ENCODE data around the gene TMEM247. TPM values are rescaled to one million over a fixed set of nuclear protein-coding genes. Genes with fewer than 3 reads are reported as not detected.
A peak's percentile ranks its signal among the peaks of the same experiment; 100 is the strongest.
"Not testable (repeated sequence)": the region's sequence is repeated elsewhere in the genome, so short reads cannot be mapped to it uniquely, and the experiment has no call there.

The TMEM247 gene
- polyA plus RNA-seq, 4 donors: not detected

DNA sequence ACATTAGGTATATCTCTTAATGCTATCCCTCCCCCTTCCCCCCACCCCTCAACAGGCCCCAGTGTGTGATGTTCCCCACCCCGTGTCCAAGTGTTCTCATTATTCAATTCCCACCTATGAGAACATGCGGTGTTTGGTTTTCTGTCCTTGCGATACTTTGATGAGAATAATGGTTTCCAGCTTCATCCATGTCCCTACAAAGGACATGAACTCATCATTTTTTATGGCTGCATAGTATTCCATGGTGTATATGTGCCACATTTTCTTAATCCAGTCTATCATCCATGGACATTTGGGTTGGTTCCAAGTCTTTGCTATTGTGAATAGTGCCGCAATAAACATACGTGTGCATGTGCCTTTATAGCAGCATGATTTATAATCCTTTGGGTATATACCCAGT, 7.2 kb upstream of the TMEM247 start:
- not testable (repeated sequence) for H3K27ac ChIP-seq (ENCODE audit: low read depth in 1 of 3, low read length in 2 of 3); H3K4me3 ChIP-seq (ENCODE audit: low read depth in 1 of 3, low read length in 3 of 3); H3K36me3 ChIP-seq (ENCODE audit: control insufficient read depth in 3 of 3, insufficient read depth in 2 of 3, low read depth in 1 of 3, low read length in 3 of 3); FAIRE-seq; DNase-seq; H3K27me3 ChIP-seq (ENCODE audit: control insufficient read depth in 3 of 3, insufficient read depth in 3 of 3, low read length in 3 of 3); H3K4me1 ChIP-seq (ENCODE audit: control insufficient read depth in 3 of 3, insufficient read depth in 2 of 3, low read depth in 1 of 3, low read length in 2 of 3); H3K9me3 ChIP-seq (ENCODE audit: control insufficient read depth in 2 of 2, insufficient read depth in 1 of 2, low read depth in 1 of 2, low read length in 1 of 2)
- 94 to 98% (median 97%) methylated on average over 3 to 4 of the region's 5 CpGs for WGBS, 3 donors

DNA sequence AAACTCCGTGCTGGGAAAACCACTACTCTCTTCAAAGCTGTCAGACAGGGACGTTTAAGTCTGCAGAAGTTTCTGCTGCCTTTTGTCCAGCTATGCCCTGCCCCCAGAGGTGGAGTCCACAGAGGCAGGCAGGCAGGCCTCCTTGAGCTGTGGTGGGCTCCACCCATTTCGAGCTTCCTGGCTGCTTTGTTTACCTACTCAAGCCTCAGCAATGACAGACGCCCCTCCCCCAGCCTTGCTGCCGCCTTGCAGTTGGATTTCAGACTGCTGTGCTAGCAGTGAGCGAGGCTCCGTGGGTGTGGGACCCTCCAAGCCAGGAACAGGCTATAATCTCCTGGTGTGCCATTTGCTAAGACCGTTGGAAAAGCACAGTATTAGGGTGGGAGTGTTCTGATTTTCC, 1.9 kb upstream of the TMEM247 start:
- not testable (repeated sequence) for H3K4me1 ChIP-seq (ENCODE audit: control insufficient read depth in 3 of 3, insufficient read depth in 2 of 3, low read depth in 1 of 3, low read length in 2 of 3); H3K4me3 ChIP-seq (ENCODE audit: low read depth in 1 of 3, low read length in 3 of 3); H3K36me3 ChIP-seq (ENCODE audit: control insufficient read depth in 3 of 3, insufficient read depth in 2 of 3, low read depth in 1 of 3, low read length in 3 of 3); FAIRE-seq; H3K9me3 ChIP-seq (ENCODE audit: control insufficient read depth in 2 of 2, insufficient read depth in 1 of 2, low read depth in 1 of 2, low read length in 1 of 2); H3K27me3 ChIP-seq (ENCODE audit: control insufficient read depth in 3 of 3, insufficient read depth in 3 of 3, low read length in 3 of 3); DNase-seq; H3K27ac ChIP-seq (ENCODE audit: low read depth in 1 of 3, low read length in 2 of 3)
- 56 to 59% (median 59%) methylated on average over 8 of the region's 8 CpGs for WGBS, 3 donors

- H3K27me3 ChIP-seq (ENCODE audit: control insufficient read depth in 3 of 3, insufficient read depth in 3 of 3, low read length in 3 of 3): peaks cover 0 to 3% (median 0%) of the 10 kb centered on the region in 3 donors
- peaks cover 0 to 3% of the 10 kb centered on the region in 2 donors for H3K9me3 ChIP-seq (ENCODE audit: control insufficient read depth in 2 of 2, insufficient read depth in 1 of 2, low read depth in 1 of 2, low read length in 1 of 2)
- no peak for DNase-seq
- H3K27ac ChIP-seq (ENCODE audit: low read depth in 1 of 3, low read length in 2 of 3): no peak overlapping the region
- no peak for FAIRE-seq
- H3K4me1 ChIP-seq (ENCODE audit: control insufficient read depth in 3 of 3, insufficient read depth in 2 of 3, low read depth in 1 of 3, low read length in 2 of 3): no peaks in the 10 kb centered on the region
- H3K36me3 ChIP-seq (ENCODE audit: control insufficient read depth in 3 of 3, insufficient read depth in 2 of 3, low read depth in 1 of 3, low read length in 3 of 3): no peaks in the 10 kb centered on the region
- H3K4me3 ChIP-seq (ENCODE audit: low read depth in 1 of 3, low read length in 3 of 3): no peak overlapping the region
- 84 to 90% (median 86%) methylated on average over 10 of the region's 10 CpGs for WGBS, 3 donors
These were observed 1.4 kb upstream of the TMEM247 start for GRCh38 chr2:46477925-46478324.

DNA sequence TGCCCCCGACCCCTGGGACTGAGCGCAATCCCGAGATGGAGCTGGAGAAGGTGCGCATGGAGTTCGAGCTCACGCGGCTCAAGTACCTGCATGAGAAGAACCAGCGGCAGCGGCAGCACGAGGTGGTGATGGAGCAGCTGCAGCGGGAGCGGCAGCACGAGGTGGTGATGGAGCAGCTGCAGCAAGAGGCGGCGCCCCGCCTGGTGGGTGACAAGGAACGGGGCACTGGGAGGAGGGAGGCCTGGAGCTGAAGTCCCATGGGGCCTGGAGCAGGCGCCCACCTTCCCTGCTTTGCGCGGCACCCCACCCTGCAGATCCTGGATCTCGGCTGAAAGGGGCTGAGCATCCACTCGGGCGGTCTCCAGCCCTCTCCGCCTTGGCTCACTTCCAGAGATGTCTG, 1.2 kb downstream of the TMEM247 start:
- DNase-seq (no peak), FAIRE-seq (no peak)
- WGBS, 3 donors: 86 to 93% (median 91%) methylated on average over 24 of the region's 24 CpGs
- Histone ChIP-seq H3K27ac (ENCODE audit: low read depth in 1 of 3, low read length in 2 of 3) (no peak overlapping the region), H3K27me3 (ENCODE audit: control insufficient read depth in 3 of 3, insufficient read depth in 3 of 3, low read length in 3 of 3) (peaks cover 0 to 3% (median 0%) of the 10 kb centered on the region in 3 donors), H3K36me3 (ENCODE audit: control insufficient read depth in 3 of 3, insufficient read depth in 2 of 3, low read depth in 1 of 3, low read length in 3 of 3) (no peaks in the 10 kb centered on the region), H3K4me3 (ENCODE audit: low read depth in 1 of 3, low read length in 3 of 3) (no peak overlapping the region), H3K4me1 (ENCODE audit: control insufficient read depth in 3 of 3, insufficient read depth in 2 of 3, low read depth in 1 of 3, low read length in 2 of 3) (no peaks in the 10 kb centered on the region), H3K9me3 (ENCODE audit: control insufficient read depth in 2 of 2, insufficient read depth in 1 of 2, low read depth in 1 of 2, low read length in 1 of 2) (peaks cover 0 to 3% of the 10 kb centered on the region in 2 donors)

DNA sequence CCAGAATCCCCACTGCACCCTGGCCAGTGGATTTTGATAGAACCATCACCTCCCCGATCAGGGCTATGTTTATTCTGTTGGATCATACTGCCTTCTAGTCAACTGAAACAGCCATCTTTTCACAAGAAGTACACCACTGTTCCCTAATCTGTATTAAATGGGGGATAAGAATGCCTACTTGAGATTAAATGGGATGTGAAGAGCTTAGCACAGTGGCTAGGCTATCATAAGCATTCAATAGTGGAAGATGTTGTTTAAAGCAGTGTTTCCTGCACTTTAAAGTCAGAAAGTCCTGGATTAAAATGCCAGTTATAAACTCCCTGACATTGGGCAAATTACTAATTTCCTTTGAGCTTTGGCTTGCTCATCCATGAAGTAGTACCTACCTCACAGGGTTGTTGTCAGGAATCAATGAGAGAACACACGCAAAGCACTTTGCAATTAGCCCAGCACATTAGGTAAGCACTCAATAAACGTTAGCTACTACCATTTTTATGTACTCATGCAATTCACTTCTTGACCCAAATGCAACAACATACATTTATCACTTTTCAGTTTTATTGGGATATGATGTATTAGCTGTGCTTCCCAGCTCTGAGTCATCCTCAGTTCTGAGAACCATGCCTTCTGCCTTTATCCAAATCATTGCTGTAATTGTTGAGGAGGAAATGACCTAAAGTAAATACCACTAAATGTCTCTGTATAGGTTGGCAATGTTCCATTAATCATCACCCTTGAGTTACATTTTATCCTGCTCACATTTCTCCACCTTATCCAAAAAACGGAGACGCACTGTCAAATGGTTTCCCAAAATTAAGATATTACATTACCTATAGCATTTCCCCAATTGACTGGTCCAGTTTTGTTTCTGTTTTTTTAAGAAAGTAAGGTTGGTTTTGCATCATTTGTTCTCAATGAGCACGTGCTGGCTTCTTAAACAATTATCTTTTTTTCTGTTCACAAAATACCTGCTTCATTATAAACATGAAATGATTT, 2.1 kb downstream of the TMEM247 start:
- DNase-seq: peak in 1 of 2 donors; percentile 16
- no peaks in the 10 kb centered on the region for H3K36me3 ChIP-seq (ENCODE audit: control insufficient read depth in 3 of 3, insufficient read depth in 2 of 3, low read depth in 1 of 3, low read length in 3 of 3)
- H3K4me3 ChIP-seq (ENCODE audit: low read depth in 1 of 3, low read length in 3 of 3): no peak overlapping the region
- H3K9me3 ChIP-seq (ENCODE audit: control insufficient read depth in 2 of 2, insufficient read depth in 1 of 2, low read depth in 1 of 2, low read length in 1 of 2): peaks cover 0 to 3% of the 10 kb centered on the region in 2 donors
- no peaks in the 10 kb centered on the region for H3K4me1 ChIP-seq (ENCODE audit: control insufficient read depth in 3 of 3, insufficient read depth in 2 of 3, low read depth in 1 of 3, low read length in 2 of 3)
- 58 to 67% (median 66%) methylated on average over 6 of the region's 6 CpGs for WGBS, 3 donors
- peaks cover 0 to 3% (median 0%) of the 10 kb centered on the region in 3 donors for H3K27me3 ChIP-seq (ENCODE audit: control insufficient read depth in 3 of 3, insufficient read depth in 3 of 3, low read length in 3 of 3)
- no peak for FAIRE-seq
- H3K27ac ChIP-seq (ENCODE audit: low read depth in 1 of 3, low read length in 2 of 3): no peak overlapping the region

DNA sequence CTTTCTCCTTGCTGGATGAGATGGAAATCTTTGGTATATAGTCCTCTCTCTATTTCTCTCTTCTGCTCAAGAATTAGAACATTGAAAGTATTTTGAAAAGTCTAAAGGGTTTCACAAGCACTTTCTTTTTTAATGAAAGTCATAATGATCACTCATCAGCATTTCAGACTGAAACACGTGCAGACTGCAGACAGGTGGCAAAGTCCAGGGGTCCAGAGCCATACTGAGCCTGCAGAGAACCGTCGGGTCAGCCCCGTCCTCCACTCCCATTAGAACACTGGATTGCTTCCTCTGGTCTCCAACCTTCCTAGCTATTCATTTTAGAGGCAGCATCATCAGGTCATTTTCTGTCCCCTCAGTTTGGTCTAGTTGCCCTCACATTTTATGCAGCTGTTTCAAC, 3.1 kb downstream of the TMEM247 start:
- Histone ChIP-seq H3K9me3 (ENCODE audit: control insufficient read depth in 2 of 2, insufficient read depth in 1 of 2, low read depth in 1 of 2, low read length in 1 of 2) (peaks cover 0 to 3% of the 10 kb centered on the region in 2 donors), H3K4me1 (ENCODE audit: control insufficient read depth in 3 of 3, insufficient read depth in 2 of 3, low read depth in 1 of 3, low read length in 2 of 3) (no peaks in the 10 kb centered on the region), H3K4me3 (ENCODE audit: low read depth in 1 of 3, low read length in 3 of 3) (no peak overlapping the region), H3K27me3 (ENCODE audit: control insufficient read depth in 3 of 3, insufficient read depth in 3 of 3, low read length in 3 of 3) (peaks cover 0 to 3% (median 0%) of the 10 kb centered on the region in 3 donors), H3K36me3 (ENCODE audit: control insufficient read depth in 3 of 3, insufficient read depth in 2 of 3, low read depth in 1 of 3, low read length in 3 of 3) (no peaks in the 10 kb centered on the region), H3K27ac (ENCODE audit: low read depth in 1 of 3, low read length in 2 of 3) (no peak overlapping the region)
- DNase-seq (peak in 1 of 2 donors; percentile 23), FAIRE-seq (no peak)
- 21 to 62% (median 34%) methylated on average over 4 of the region's 4 CpGs for WGBS, 3 donors

DNA sequence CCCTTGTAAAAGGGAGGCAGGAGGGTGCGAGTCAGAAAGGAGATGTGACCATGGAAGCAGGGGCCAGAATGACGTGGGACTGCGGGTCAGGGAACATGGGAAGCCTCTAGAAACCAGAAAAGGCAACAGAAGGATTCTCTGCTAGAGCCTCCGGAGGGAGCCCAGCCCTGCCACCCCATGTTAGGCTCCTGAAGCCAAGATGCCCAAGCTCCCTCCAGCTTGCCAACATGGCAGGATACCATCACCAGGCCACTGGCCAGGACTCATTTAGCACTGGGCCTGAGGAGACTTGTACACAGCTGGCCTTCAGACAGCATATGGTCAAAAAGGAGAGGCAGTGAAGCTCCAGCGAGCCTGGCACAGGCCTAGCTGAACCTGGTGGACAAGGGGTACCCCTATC, 5.6 kb downstream of the TMEM247 start:
- no peaks in the 10 kb centered on the region for H3K36me3 ChIP-seq (ENCODE audit: control insufficient read depth in 3 of 3, insufficient read depth in 2 of 3, low read depth in 1 of 3, low read length in 3 of 3)
- no peak for FAIRE-seq
- no peaks in the 10 kb centered on the region for H3K9me3 ChIP-seq (ENCODE audit: control insufficient read depth in 2 of 2, insufficient read depth in 1 of 2, low read depth in 1 of 2, low read length in 1 of 2)

DNA sequence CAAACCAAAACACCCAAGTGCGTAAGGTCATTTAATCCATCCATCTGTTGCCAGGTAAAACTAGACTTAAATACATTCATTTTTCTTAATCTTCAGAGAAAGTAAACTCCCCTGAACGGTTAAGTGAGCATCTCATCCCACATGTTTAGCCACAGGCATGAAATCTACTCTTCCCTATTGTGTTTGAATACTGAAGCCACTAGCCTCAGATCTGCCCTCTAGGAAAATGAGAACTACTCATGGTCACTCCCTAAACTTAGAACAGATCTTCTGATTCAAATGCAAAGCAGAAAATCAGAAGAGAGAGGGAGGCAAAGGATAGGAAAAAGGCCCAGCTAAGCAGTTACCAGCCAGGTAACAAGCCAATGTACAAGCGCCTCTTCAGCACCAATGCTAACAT, 7.1 kb downstream of the TMEM247 start:
- no peak for DNase-seq
- no peaks in the 10 kb centered on the region for H3K9me3 ChIP-seq (ENCODE audit: control insufficient read depth in 2 of 2, insufficient read depth in 1 of 2, low read depth in 1 of 2, low read length in 1 of 2)
- no peak overlapping the region for H3K4me3 ChIP-seq (ENCODE audit: low read depth in 1 of 3, low read length in 3 of 3)
- FAIRE-seq: no peak
- H3K36me3 ChIP-seq (ENCODE audit: control insufficient read depth in 3 of 3, insufficient read depth in 2 of 3, low read depth in 1 of 3, low read length in 3 of 3): no peaks in the 10 kb centered on the region
- H3K27me3 ChIP-seq (ENCODE audit: control insufficient read depth in 3 of 3, insufficient read depth in 3 of 3, low read length in 3 of 3): peaks cover 0 to 2% (median 0%) of the 10 kb centered on the region in 3 donors
- H3K27ac ChIP-seq (ENCODE audit: low read depth in 1 of 3, low read length in 2 of 3): no peak overlapping the region
- H3K4me1 ChIP-seq (ENCODE audit: control insufficient read depth in 3 of 3, insufficient read depth in 2 of 3, low read depth in 1 of 3, low read length in 2 of 3): no peaks in the 10 kb centered on the region
- 79 to 86% (median 84%) methylated on average over 3 of the region's 3 CpGs for WGBS, 3 donors

More for the DNA sequence above, 5.6 kb downstream of the TMEM247 start:
- Histone ChIP-seq H3K4me3 (ENCODE audit: low read depth in 1 of 3, low read length in 3 of 3) (no peak overlapping the region), H3K27me3 (ENCODE audit: control insufficient read depth in 3 of 3, insufficient read depth in 3 of 3, low read length in 3 of 3) (peaks cover 0 to 2% (median 0%) of the 10 kb centered on the region in 3 donors), H3K4me1 (ENCODE audit: control insufficient read depth in 3 of 3, insufficient read depth in 2 of 3, low read depth in 1 of 3, low read length in 2 of 3) (no peaks in the 10 kb centered on the region), H3K27ac (ENCODE audit: low read depth in 1 of 3, low read length in 2 of 3) (no peak overlapping the region)
- no peak for DNase-seq
- WGBS, 3 donors: 88 to 98% (median 94%) methylated on average over 5 of the region's 5 CpGs
